ENCODE data around the gene CASK. TPM values are rescaled to one million over a fixed set of nuclear protein-coding genes. Genes with fewer than 3 reads are reported as not detected.

CASK gene
- total and polyA plus RNA-seq, 5 donors from 2014 or later: 8.4 to 168 (median 20.2) TPM

GRCh38 chrX:41952102-41952501 is 28.7 kb upstream of the CASK start:
- Mint-ChIP-seq H3K27ac (no peak overlapping the region), H3K36me3 (no peaks in the 10 kb centered on the region), H3K4me3 (no peak overlapping the region), H3K4me1 (peaks cover 0 to under 1% (median under 1%) of the 10 kb centered on the region in 4 donors), H3K9me3 (peaks cover 0 to 1% (median 0%) of the 10 kb centered on the region in 7 donors), H3K27me3 (no peaks in the 10 kb centered on the region)
- H3K27me3 ChIP-seq (ENCODE audit: control insufficient read depth, insufficient read depth, low read length): no peaks in the 10 kb centered on the region
- H3K36me3 ChIP-seq (ENCODE audit: control insufficient read depth, insufficient read depth, low read length): no peaks in the 10 kb centered on the region
- H3K4me3 ChIP-seq (ENCODE audit: low read depth, low read length): no peak overlapping the region
- ATAC-seq (ENCODE audit: low read depth in 2 of 2) (no peak), DNase-seq (no peak)
- peaks cover 2% of the 10 kb centered on the region for H3K4me1 ChIP-seq (ENCODE audit: control insufficient read depth, insufficient read depth, low read length, poor library complexity, severe bottlenecking)
- H3K27ac ChIP-seq (ENCODE audit: insufficient read depth, low read length, poor library complexity, severe bottlenecking): no peak overlapping the region
- H3K9me3 ChIP-seq (ENCODE audit: control insufficient read depth in 2 of 2, low read length in 2 of 2): no peaks in the 10 kb centered on the region

GRCh38 chrX:41946989-41947612 is 23.7 kb upstream of the CASK start:
- Histone ChIP-seq H3K4me3 (ENCODE audit: low read depth, low read length) (no peak overlapping the region), H3K36me3 (ENCODE audit: control insufficient read depth, insufficient read depth, low read length) (no peaks in the 10 kb centered on the region), H3K9me3 (ENCODE audit: control insufficient read depth in 2 of 2, low read length in 2 of 2) (no peaks in the 10 kb centered on the region), H3K27ac (ENCODE audit: insufficient read depth, low read length, poor library complexity, severe bottlenecking) (no peak overlapping the region), H3K27me3 (ENCODE audit: control insufficient read depth, insufficient read depth, low read length) (no peaks in the 10 kb centered on the region), H3K4me1 (ENCODE audit: control insufficient read depth, insufficient read depth, low read length, poor library complexity, severe bottlenecking) (peaks cover 9% of the 10 kb centered on the region)
- peak in 1 of 3 donors; percentile 41 for DNase-seq
- no peak overlapping the region for H3K27ac Mint-ChIP-seq
- H3K9me3 Mint-ChIP-seq: peaks cover 0 to 1% (median 0%) of the 10 kb centered on the region in 7 donors
- H3K4me1 Mint-ChIP-seq: peaks cover 0 to 16% (median 3%) of the 10 kb centered on the region in 4 donors
- no peaks in the 10 kb centered on the region for H3K36me3 Mint-ChIP-seq
- no peaks in the 10 kb centered on the region for H3K27me3 Mint-ChIP-seq
- ATAC-seq (ENCODE audit: low read depth in 2 of 2): peak; percentile 72 to 75
- no peak overlapping the region for H3K4me3 Mint-ChIP-seq

DNA sequence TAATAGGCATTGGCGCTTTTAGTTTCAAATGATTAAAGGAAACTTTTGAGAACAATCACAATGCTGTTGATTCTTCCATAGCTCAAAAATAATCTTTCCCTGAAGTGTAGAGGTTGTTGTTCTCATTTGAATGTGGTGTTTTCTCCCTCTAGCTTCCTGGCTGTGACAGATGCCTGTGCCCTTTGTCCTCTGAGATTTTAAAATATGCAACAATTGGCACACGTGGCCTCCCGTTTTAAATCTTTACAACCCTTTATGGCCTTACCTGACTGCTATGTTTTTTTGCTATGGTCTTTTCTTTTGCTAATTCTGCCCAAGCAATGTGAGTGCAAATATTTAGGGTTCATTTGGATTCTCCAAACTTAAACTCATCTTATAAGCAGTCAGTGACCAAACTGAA is 22.9 kb upstream of the CASK start:
- H3K27ac Mint-ChIP-seq: peak overlapping the region; percentile 64 to 77 (median 66)
- H3K36me3 Mint-ChIP-seq: no peaks in the 10 kb centered on the region
- H3K4me1 ChIP-seq (ENCODE audit: control insufficient read depth, insufficient read depth, low read length, poor library complexity, severe bottlenecking): peaks cover 9% of the 10 kb centered on the region
- no peak for DNase-seq
- peaks cover 0 to 16% (median 3%) of the 10 kb centered on the region in 4 donors for H3K4me1 Mint-ChIP-seq
- ATAC-seq (ENCODE audit: low read depth in 2 of 2): no peak
- H3K27ac ChIP-seq (ENCODE audit: insufficient read depth, low read length, poor library complexity, severe bottlenecking): no peak overlapping the region
- H3K36me3 ChIP-seq (ENCODE audit: control insufficient read depth, insufficient read depth, low read length): no peaks in the 10 kb centered on the region
- peak overlapping the region in 3 of 4 donors; percentile 7 to 45 (median 10) for H3K4me3 Mint-ChIP-seq
- H3K9me3 Mint-ChIP-seq: peaks cover 0 to 1% (median 0%) of the 10 kb centered on the region in 7 donors
- H3K27me3 ChIP-seq (ENCODE audit: control insufficient read depth, insufficient read depth, low read length): no peaks in the 10 kb centered on the region
- no peaks in the 10 kb centered on the region for H3K27me3 Mint-ChIP-seq
- no peaks in the 10 kb centered on the region for H3K9me3 ChIP-seq (ENCODE audit: control insufficient read depth in 2 of 2, low read length in 2 of 2)
- peak overlapping the region; percentile 51 for H3K4me3 ChIP-seq (ENCODE audit: low read depth, low read length)

- peaks cover 20 to 49% (median 28%) of the 10 kb centered on the region in 4 donors for H3K4me1 Mint-ChIP-seq
- peak overlapping the region in 2 of 3 donors; percentile 6 to 20 for H3K27ac Mint-ChIP-seq
- Histone ChIP-seq H3K27ac (ENCODE audit: insufficient read depth, low read length, poor library complexity, severe bottlenecking) (no peak overlapping the region), H3K4me1 (ENCODE audit: control insufficient read depth, insufficient read depth, low read length, poor library complexity, severe bottlenecking) (peaks cover 18% of the 10 kb centered on the region), H3K4me3 (ENCODE audit: low read depth, low read length) (no peak overlapping the region), H3K9me3 (ENCODE audit: control insufficient read depth in 2 of 2, low read length in 2 of 2) (no peaks in the 10 kb centered on the region), H3K36me3 (ENCODE audit: control insufficient read depth, insufficient read depth, low read length) (no peaks in the 10 kb centered on the region), H3K27me3 (ENCODE audit: control insufficient read depth, insufficient read depth, low read length) (no peaks in the 10 kb centered on the region)
- H3K36me3 Mint-ChIP-seq: no peaks in the 10 kb centered on the region
- H3K4me3 Mint-ChIP-seq: no peak overlapping the region
- DNase-seq: no peak
- H3K9me3 Mint-ChIP-seq: peaks cover 0 to 6% (median 0%) of the 10 kb centered on the region in 7 donors
- H3K27me3 Mint-ChIP-seq: peaks cover 4% of the 10 kb centered on the region
- no peak for ATAC-seq (ENCODE audit: low read depth in 2 of 2)
Observed at GRCh38 chrX:41935832-41936231, 12.5 kb upstream of the CASK start.

DNA sequence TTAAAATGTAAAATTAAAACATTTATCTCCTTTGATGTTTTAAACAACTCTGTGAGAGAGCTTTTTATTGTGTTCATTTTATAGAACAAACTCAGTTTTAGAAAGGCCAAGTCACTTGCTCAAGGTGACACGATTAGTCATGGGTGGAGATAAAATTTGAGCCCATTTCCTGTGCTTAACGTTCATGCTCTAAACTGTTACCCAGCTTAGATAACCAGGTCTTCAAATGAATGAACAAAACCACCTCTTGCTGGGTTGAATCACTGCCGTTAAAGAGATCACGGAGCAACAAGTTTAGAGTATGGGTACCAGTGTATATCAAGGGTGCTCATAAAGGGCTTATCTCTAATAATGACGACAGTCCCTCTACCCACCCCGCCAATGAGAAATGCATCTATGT is 10.2 kb upstream of the CASK start:
- peak in 2 of 3 donors; percentile 38 to 71 for DNase-seq

GRCh38 chrX:41932885-41933284 is 9.5 kb upstream of the CASK start:
- H3K9me3 Mint-ChIP-seq: peaks cover 0 to 6% (median 0%) of the 10 kb centered on the region in 7 donors
- H3K36me3 ChIP-seq (ENCODE audit: control insufficient read depth, insufficient read depth, low read length): no peaks in the 10 kb centered on the region

More for the DNA sequence above, 10.2 kb upstream of the CASK start:
- Histone ChIP-seq H3K36me3 (ENCODE audit: control insufficient read depth, insufficient read depth, low read length) (no peaks in the 10 kb centered on the region), H3K4me1 (ENCODE audit: control insufficient read depth, insufficient read depth, low read length, poor library complexity, severe bottlenecking) (peaks cover 18% of the 10 kb centered on the region), H3K27ac (ENCODE audit: insufficient read depth, low read length, poor library complexity, severe bottlenecking) (peak overlapping the region; percentile 74), H3K9me3 (ENCODE audit: control insufficient read depth in 2 of 2, low read length in 2 of 2) (no peaks in the 10 kb centered on the region), H3K4me3 (ENCODE audit: low read depth, low read length) (peak overlapping the region; percentile 41), H3K27me3 (ENCODE audit: control insufficient read depth, insufficient read depth, low read length) (no peaks in the 10 kb centered on the region)
- Mint-ChIP-seq H3K27ac (peak overlapping the region in 1 of 3 donors; percentile 82), H3K27me3 (peaks cover 4% of the 10 kb centered on the region), H3K4me3 (peak overlapping the region in 1 of 4 donors; percentile 3), H3K36me3 (no peaks in the 10 kb centered on the region), H3K4me1 (peaks cover 20 to 49% (median 28%) of the 10 kb centered on the region in 4 donors), H3K9me3 (peaks cover 0 to 6% (median 0%) of the 10 kb centered on the region in 7 donors)
- peak; percentile 87 to 89 for ATAC-seq (ENCODE audit: low read depth in 2 of 2)

GRCh38 chrX:41931591-41931990 is 8.2 kb upstream of the CASK start:
- H3K4me1 ChIP-seq (ENCODE audit: control insufficient read depth, insufficient read depth, low read length, poor library complexity, severe bottlenecking): peaks cover 6% of the 10 kb centered on the region
- DNase-seq (no peak), ATAC-seq (ENCODE audit: low read depth in 2 of 2) (no peak)
- Mint-ChIP-seq H3K36me3 (no peaks in the 10 kb centered on the region), H3K9me3 (peaks cover 0 to 6% (median 0%) of the 10 kb centered on the region in 7 donors), H3K27me3 (peaks cover 4% of the 10 kb centered on the region), H3K4me1 (peaks cover 8 to 40% (median 23%) of the 10 kb centered on the region in 4 donors), H3K27ac (no peak overlapping the region), H3K4me3 (no peak overlapping the region)
- no peaks in the 10 kb centered on the region for H3K36me3 ChIP-seq (ENCODE audit: control insufficient read depth, insufficient read depth, low read length)
- H3K27me3 ChIP-seq (ENCODE audit: control insufficient read depth, insufficient read depth, low read length): no peaks in the 10 kb centered on the region
- H3K9me3 ChIP-seq (ENCODE audit: control insufficient read depth in 2 of 2, low read length in 2 of 2): no peaks in the 10 kb centered on the region
- no peak overlapping the region for H3K27ac ChIP-seq (ENCODE audit: insufficient read depth, low read length, poor library complexity, severe bottlenecking)
- no peak overlapping the region for H3K4me3 ChIP-seq (ENCODE audit: low read depth, low read length)

More at GRCh38 chrX:41932885-41933284, 9.5 kb upstream of the CASK start:
- Histone ChIP-seq H3K4me1 (ENCODE audit: control insufficient read depth, insufficient read depth, low read length, poor library complexity, severe bottlenecking) (peaks cover 18% of the 10 kb centered on the region), H3K9me3 (ENCODE audit: control insufficient read depth in 2 of 2, low read length in 2 of 2) (no peaks in the 10 kb centered on the region), H3K4me3 (ENCODE audit: low read depth, low read length) (peak overlapping the region; percentile 32), H3K27me3 (ENCODE audit: control insufficient read depth, insufficient read depth, low read length) (no peaks in the 10 kb centered on the region), H3K27ac (ENCODE audit: insufficient read depth, low read length, poor library complexity, severe bottlenecking) (peak overlapping the region; percentile 74)
- ATAC-seq (ENCODE audit: low read depth in 2 of 2) (peak; percentile 48 to 50), DNase-seq (peak in 2 of 3 donors; percentile 27 to 41)
- Mint-ChIP-seq H3K4me3 (peak overlapping the region in 3 of 4 donors; percentile 56 to 71 (median 64)), H3K27me3 (peaks cover 4% of the 10 kb centered on the region), H3K27ac (peak overlapping the region in 2 of 3 donors; percentile 23 to 84), H3K4me1 (peaks cover 16 to 42% (median 26%) of the 10 kb centered on the region in 4 donors), H3K36me3 (no peaks in the 10 kb centered on the region)

Data from CD4-positive, CD25-positive, alpha-beta regulatory T cell (primary cell).